ENCODE results near the gene HMG20B.

GRCh38 chr19:3621689-3622088 lies 48.9 kb downstream of the HMG20B start:
- no peak for TF ChIP-seq CTCF (IDR thresholded peaks at IDR 0.05)
- no peak for TF ChIP-seq POLR2AphosphoS5 (IDR thresholded peaks at IDR 0.05)
